Measurements from ENCODE around the gene UBE3B. TPM values are rescaled to one million over a fixed set of nuclear protein-coding genes. Genes with fewer than 3 reads are reported as not detected.
A peak's percentile ranks its signal among the peaks of the same experiment; 100 is the strongest.

Gene UBE3B
- total and polyA plus RNA-seq, 4 donors: 12.9 to 40.2 (median 26.0) TPM

DNA sequence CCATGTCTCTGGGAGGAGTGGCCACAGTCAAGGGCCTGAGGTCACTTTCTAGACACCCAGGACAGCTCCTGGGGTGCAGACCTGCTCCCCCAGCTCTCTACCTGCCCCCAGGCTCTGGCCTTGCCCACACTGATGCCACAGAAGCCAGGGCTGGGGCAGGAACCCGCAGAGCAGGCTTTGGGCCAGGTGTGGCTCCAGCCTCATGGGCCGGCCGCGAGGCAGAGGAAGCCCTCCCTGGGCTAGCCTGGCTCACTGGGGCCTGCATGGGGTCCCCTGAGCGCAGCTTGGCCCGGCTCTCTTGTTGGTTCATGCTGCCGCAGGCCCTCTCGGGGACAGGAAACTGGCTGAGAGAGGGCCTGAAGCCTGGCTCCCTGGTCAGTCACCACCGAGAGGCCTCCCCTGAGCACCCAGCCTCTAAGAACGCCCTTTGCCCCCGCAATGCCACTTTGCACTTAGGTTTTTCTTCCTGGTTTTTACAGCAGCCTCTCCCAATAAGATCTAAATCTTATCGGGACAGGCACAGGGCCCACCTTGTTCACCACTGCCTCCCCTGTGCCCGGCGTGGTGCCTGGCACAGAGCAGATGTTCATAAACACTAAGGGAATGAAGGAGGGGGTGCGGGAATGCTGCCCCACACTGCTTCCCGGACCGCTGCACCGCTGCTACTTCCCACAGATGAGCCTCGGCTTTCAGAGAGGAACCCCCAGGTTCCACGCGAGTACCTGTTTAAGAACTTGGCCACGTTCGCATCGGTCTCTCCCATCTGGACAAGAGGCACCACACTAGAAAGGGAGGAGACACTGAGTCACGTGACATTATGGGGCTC is 81.2 kb downstream of the UBE3B start:
- Histone ChIP-seq H3K9me3 (ENCODE audit: control insufficient read depth, low read length) (no peaks in the 10 kb centered on the region), H3K4me1 (ENCODE audit: control insufficient read depth in 1 of 2, insufficient read depth in 2 of 2, low read length in 2 of 2) (no peaks in the 10 kb centered on the region), H3K4me3 (ENCODE audit: low read length in 2 of 2) (no peak overlapping the region), H3K36me3 (ENCODE audit: control insufficient read depth in 1 of 2, insufficient read depth in 2 of 2, low read length in 1 of 2) (no peaks in the 10 kb centered on the region), H3K27ac (ENCODE audit: low read depth in 1 of 2, low read length in 2 of 2) (no peak overlapping the region), H3K27me3 (ENCODE audit: control insufficient read depth in 1 of 2, insufficient read depth in 2 of 2, low read length in 1 of 2) (no peaks in the 10 kb centered on the region)
- ATAC-seq (ENCODE audit: low FRiP score) (no peak), DNase-seq (peak in 1 of 2 donors; percentile 65)
- 89 to 90% methylated on average over 25 of the region's 25 CpGs for WGBS, 2 donors
- intact Hi-C loops (cut with DNase I): no loop called here

DNA sequence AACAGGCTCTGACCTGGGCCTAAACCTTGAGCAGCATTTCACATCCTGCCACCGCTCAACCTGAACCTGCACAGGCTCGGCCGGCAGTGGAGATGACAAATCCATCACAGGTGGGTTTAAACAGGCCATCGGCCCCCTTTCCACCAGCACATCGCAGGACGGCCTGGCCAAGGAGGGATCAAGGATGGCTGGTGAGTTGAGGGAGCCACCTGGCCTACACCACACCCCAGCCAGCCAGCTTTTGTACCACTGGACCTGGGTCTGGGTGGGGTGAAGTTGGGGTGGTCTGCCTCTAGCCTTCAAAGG is 81.7 kb downstream of the UBE3B start:
- Histone ChIP-seq H3K36me3 (ENCODE audit: control insufficient read depth in 1 of 2, insufficient read depth in 2 of 2, low read length in 1 of 2) (no peaks in the 10 kb centered on the region), H3K4me3 (ENCODE audit: low read length in 2 of 2) (no peak overlapping the region), H3K27me3 (ENCODE audit: control insufficient read depth in 1 of 2, insufficient read depth in 2 of 2, low read length in 1 of 2) (no peaks in the 10 kb centered on the region), H3K4me1 (ENCODE audit: control insufficient read depth in 1 of 2, insufficient read depth in 2 of 2, low read length in 2 of 2) (no peaks in the 10 kb centered on the region), H3K27ac (ENCODE audit: low read depth in 1 of 2, low read length in 2 of 2) (no peak overlapping the region), H3K9me3 (ENCODE audit: control insufficient read depth, low read length) (no peaks in the 10 kb centered on the region)
- intact Hi-C loops (cut with DNase I): no loop called here
- DNase-seq: no peak
- WGBS, 2 donors: 93 to 94% methylated on average over 6 of the region's 6 CpGs
- ATAC-seq (ENCODE audit: low FRiP score): no peak

DNA sequence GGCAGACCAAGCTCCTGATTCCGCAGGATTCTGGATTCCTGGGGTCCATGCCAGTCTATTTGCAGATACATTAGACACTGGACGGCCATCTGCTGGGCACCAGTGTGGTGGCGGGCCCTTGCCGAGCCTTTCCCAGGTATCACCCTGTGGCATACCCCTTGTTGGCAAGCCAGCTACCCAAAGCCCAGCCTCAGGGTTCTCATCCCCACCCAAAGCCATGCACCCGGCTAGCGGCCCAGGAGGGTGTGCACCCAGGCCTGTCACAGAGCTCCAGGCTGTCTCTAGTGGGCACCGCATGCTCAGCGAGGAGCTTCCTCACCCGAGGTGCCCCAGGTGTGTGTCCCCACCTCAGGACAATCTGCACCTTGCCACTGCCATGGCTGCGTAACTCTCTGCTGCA is 82.2 kb downstream of the UBE3B start:
- H3K9me3 ChIP-seq (ENCODE audit: control insufficient read depth, low read length): no peaks in the 10 kb centered on the region

DNA sequence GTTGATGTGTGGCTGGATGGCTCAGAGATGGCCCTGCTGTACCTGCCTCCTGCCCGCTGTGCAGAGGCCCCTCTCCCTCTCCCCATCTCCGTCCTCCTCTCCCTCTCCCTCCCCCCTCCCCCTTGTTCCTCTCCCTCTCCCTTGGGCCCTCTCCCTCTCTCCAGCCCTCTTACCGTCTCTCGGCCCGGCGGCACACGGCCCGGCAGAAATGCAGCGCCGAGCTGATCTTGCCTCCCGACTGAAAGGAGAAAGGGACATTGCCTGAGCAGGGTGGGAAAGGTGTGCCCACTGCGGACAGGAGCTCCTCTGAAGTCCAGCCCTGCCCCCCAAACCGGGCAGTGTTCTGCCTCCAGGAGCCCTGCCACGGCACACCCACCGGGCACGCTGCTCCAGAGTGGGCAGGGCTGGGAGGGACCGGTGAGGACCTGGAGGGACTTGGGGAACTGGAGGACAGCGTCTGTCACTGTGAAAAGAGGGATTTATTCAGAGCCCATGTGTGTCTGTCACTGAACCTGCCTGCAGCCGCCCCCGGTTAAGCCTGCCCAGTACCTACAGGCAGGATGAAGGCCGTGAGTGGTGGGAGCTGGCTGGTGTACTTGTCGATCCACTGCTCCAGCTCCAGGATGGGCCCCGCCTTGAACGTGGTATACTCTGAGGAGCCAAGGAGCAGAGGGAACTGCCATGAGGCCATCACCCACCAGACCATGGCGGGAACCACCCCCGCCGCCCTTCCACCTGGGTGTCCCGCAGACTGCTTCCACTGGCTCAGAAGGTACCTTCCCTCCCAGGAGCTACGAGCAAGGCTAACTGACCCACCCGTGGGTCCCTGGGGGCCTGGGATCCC is 83.7 kb downstream of the UBE3B start:
- no peak overlapping the region for H3K4me3 ChIP-seq (ENCODE audit: low read length in 2 of 2)
- no peak for ATAC-seq (ENCODE audit: low FRiP score)
- intact Hi-C loops (cut with DNase I): no loop called here
- H3K27me3 ChIP-seq (ENCODE audit: control insufficient read depth in 1 of 2, insufficient read depth in 2 of 2, low read length in 1 of 2): no peaks in the 10 kb centered on the region
- no peaks in the 10 kb centered on the region for H3K36me3 ChIP-seq (ENCODE audit: control insufficient read depth in 1 of 2, insufficient read depth in 2 of 2, low read length in 1 of 2)
- WGBS, 2 donors: 87 to 88% methylated on average over 30 of the region's 30 CpGs
- H3K9me3 ChIP-seq (ENCODE audit: control insufficient read depth, low read length): no peaks in the 10 kb centered on the region
- H3K4me1 ChIP-seq (ENCODE audit: control insufficient read depth in 1 of 2, insufficient read depth in 2 of 2, low read length in 2 of 2): no peaks in the 10 kb centered on the region
- H3K27ac ChIP-seq (ENCODE audit: low read depth in 1 of 2, low read length in 2 of 2): no peak overlapping the region
- peak in 1 of 2 donors; percentile 67 for DNase-seq

More for the DNA sequence above, 82.2 kb downstream of the UBE3B start:
- intact Hi-C loops (cut with DNase I): no loop called here
- no peaks in the 10 kb centered on the region for H3K4me1 ChIP-seq (ENCODE audit: control insufficient read depth in 1 of 2, insufficient read depth in 2 of 2, low read length in 2 of 2)
- no peak overlapping the region for H3K27ac ChIP-seq (ENCODE audit: low read depth in 1 of 2, low read length in 2 of 2)
- H3K27me3 ChIP-seq (ENCODE audit: control insufficient read depth in 1 of 2, insufficient read depth in 2 of 2, low read length in 1 of 2): no peaks in the 10 kb centered on the region
- ATAC-seq (ENCODE audit: low FRiP score) (no peak), DNase-seq (peak in 1 of 2 donors; percentile 61)
- no peak overlapping the region for H3K4me3 ChIP-seq (ENCODE audit: low read length in 2 of 2)
- no peaks in the 10 kb centered on the region for H3K36me3 ChIP-seq (ENCODE audit: control insufficient read depth in 1 of 2, insufficient read depth in 2 of 2, low read length in 1 of 2)
- 92 to 95% methylated on average over 10 of the region's 10 CpGs for WGBS, 2 donors

DNA sequence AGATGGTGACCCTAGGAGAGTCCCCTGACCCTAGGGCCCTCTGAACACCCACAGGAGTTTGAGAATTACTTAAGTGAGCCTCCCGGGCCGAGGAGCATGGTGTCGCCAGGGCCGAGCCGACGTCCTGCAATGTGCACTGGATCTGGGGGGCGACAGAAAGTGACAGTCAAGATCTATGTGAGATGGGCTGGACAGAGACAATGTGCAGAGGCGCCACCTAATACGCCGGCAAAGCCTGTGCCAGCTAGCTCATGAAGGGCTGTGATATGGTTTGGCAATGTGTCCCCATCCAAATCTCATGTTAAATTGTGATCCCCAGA is 84.2 kb downstream of the UBE3B start:
- no peaks in the 10 kb centered on the region for H3K4me1 ChIP-seq (ENCODE audit: control insufficient read depth in 1 of 2, insufficient read depth in 2 of 2, low read length in 2 of 2)
- DNase-seq (peak in 1 of 2 donors; percentile 39), ATAC-seq (ENCODE audit: low FRiP score) (no peak)
- H3K9me3 ChIP-seq (ENCODE audit: control insufficient read depth, low read length): no peaks in the 10 kb centered on the region
- no peaks in the 10 kb centered on the region for H3K27me3 ChIP-seq (ENCODE audit: control insufficient read depth in 1 of 2, insufficient read depth in 2 of 2, low read length in 1 of 2)
- H3K4me3 ChIP-seq (ENCODE audit: low read length in 2 of 2): no peak overlapping the region
- H3K36me3 ChIP-seq (ENCODE audit: control insufficient read depth in 1 of 2, insufficient read depth in 2 of 2, low read length in 1 of 2): peaks cover 0 to 3% of the 10 kb centered on the region in 2 donors
- H3K27ac ChIP-seq (ENCODE audit: low read depth in 1 of 2, low read length in 2 of 2): no peak overlapping the region
- WGBS, 2 donors: 94 to 95% methylated on average over 10 of the region's 10 CpGs
- intact Hi-C loops (cut with DNase I): no loop called here

DNA sequence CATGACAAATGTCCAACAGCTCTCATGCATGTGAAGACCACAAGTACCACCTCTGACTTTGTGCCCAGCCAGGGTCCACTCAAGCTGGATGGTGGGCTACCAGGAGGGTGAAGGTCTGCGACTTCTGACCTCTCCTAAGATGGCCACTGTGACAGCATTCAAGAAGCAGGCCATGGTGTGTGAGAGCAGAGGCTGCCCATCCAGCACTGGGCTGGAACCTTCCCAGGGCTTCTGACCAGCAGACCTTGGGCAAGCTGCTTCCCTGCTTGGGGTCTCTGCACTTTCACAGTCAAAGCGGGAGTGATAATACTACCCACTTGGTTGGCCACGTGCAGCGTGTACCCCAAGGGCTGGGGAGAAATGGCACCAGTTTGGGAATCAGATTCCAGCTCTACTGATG is 85.4 kb downstream of the UBE3B start:
- no peaks in the 10 kb centered on the region for H3K9me3 ChIP-seq (ENCODE audit: control insufficient read depth, low read length)
- ATAC-seq (ENCODE audit: low FRiP score) (no peak), DNase-seq (peak in 1 of 2 donors; percentile 37)
- no peaks in the 10 kb centered on the region for H3K4me1 ChIP-seq (ENCODE audit: control insufficient read depth in 1 of 2, insufficient read depth in 2 of 2, low read length in 2 of 2)
- 85 to 89% methylated on average over 4 of the region's 4 CpGs for WGBS, 2 donors
- no peaks in the 10 kb centered on the region for H3K27me3 ChIP-seq (ENCODE audit: control insufficient read depth in 1 of 2, insufficient read depth in 2 of 2, low read length in 1 of 2)
- intact Hi-C loops (cut with DNase I): no loop called here
- no peak overlapping the region for H3K27ac ChIP-seq (ENCODE audit: low read depth in 1 of 2, low read length in 2 of 2)
- peaks cover 0 to 4% of the 10 kb centered on the region in 2 donors for H3K36me3 ChIP-seq (ENCODE audit: control insufficient read depth in 1 of 2, insufficient read depth in 2 of 2, low read length in 1 of 2)
- no peak overlapping the region for H3K4me3 ChIP-seq (ENCODE audit: low read length in 2 of 2)

DNA sequence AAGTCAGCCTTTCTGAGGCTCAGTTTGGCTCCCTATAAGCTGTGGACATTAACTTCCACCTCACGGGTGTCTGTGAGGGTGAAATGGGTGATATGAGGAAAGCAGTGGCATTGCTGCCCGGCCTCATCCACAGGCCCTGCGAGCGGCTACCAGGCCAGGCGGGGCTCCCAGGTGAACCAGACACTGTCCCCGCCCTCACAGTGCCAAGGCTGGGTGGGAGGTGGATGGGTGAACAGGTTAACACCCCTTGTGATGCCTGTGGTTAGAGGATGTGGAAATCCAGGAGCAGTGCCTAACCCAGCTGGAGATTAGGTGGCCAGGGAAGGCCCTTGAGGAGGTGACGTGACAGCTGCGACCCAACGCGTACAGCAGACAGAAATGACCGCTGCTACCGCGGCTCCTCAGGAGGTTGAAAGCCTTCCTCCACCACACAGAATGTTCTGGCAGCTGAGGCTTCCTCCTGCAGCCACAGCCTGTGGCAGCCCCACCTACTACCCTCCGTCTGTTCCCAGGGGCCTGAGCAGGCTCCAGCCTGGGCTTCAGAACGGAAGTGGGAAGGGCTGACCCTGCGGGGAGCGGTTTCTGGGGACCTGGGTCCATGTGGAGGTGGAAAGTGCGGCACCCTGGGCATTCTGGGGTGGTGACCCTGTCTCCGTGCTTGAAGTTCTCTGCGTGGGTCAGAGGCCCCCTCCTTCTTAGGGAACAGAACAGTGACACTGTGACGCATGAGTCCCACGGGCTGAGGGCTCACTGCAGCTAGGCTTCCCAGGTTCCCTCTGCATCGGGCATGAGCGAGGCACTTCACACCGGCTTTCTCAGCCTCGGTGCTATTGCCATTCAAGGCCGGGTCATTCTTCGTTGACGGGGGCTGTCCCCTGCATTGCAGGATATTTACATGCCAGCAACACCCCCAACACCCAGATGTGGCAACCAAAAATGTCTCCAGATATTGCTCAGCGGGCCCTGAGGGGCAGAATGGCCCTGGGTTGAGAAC is 86.2 kb downstream of the UBE3B start:
- WGBS, 2 donors: 77 to 82% methylated on average over 27 to 30 of the region's 30 CpGs
- ATAC-seq (ENCODE audit: low FRiP score) (no peak), DNase-seq (peak in 1 of 2 donors; percentile 45)
- H3K36me3 ChIP-seq (ENCODE audit: control insufficient read depth in 1 of 2, insufficient read depth in 2 of 2, low read length in 1 of 2): peaks cover 0 to 8% of the 10 kb centered on the region in 2 donors
- H3K27me3 ChIP-seq (ENCODE audit: control insufficient read depth in 1 of 2, insufficient read depth in 2 of 2, low read length in 1 of 2): no peaks in the 10 kb centered on the region
- no peaks in the 10 kb centered on the region for H3K9me3 ChIP-seq (ENCODE audit: control insufficient read depth, low read length)
- no peaks in the 10 kb centered on the region for H3K4me1 ChIP-seq (ENCODE audit: control insufficient read depth in 1 of 2, insufficient read depth in 2 of 2, low read length in 2 of 2)
- intact Hi-C loops (cut with DNase I): no loop called here
- H3K27ac ChIP-seq (ENCODE audit: low read depth in 1 of 2, low read length in 2 of 2): no peak overlapping the region
- no peak overlapping the region for H3K4me3 ChIP-seq (ENCODE audit: low read length in 2 of 2)

DNA sequence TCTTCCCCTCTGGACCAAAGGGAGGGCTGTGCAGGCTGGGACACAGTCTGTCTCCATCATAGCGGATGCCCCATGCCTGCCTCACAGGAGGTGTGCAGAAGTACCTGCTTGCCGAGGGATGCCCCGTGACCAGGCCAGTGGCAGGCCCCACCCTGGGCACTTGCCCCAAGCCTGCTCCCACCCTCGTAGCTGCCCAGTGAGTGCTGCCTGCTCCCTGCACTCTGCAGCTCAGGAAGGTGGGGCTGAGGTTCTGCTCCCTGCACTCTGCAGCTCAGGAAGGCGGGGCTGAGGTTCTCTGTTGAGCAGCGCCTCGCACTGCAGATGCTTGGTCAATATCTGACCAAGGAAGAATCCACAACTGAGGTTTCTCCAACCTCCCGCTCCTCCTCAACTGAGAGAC is 89.0 kb downstream of the UBE3B start:
- ATAC-seq (ENCODE audit: low FRiP score) (no peak), DNase-seq (peak in 1 of 2 donors; percentile 20)
- 91 to 92% methylated on average over 8 of the region's 8 CpGs for WGBS, 2 donors
- Histone ChIP-seq H3K9me3 (ENCODE audit: control insufficient read depth, low read length) (no peaks in the 10 kb centered on the region), H3K27me3 (ENCODE audit: control insufficient read depth in 1 of 2, insufficient read depth in 2 of 2, low read length in 1 of 2) (no peaks in the 10 kb centered on the region), H3K4me3 (ENCODE audit: low read length in 2 of 2) (no peak overlapping the region), H3K4me1 (ENCODE audit: control insufficient read depth in 1 of 2, insufficient read depth in 2 of 2, low read length in 2 of 2) (no peaks in the 10 kb centered on the region), H3K36me3 (ENCODE audit: control insufficient read depth in 1 of 2, insufficient read depth in 2 of 2, low read length in 1 of 2) (peaks cover 0 to 8% of the 10 kb centered on the region in 2 donors), H3K27ac (ENCODE audit: low read depth in 1 of 2, low read length in 2 of 2) (no peak overlapping the region)
- intact Hi-C loops (cut with DNase I): no loop called here

Data from aorta (tissue), 5 donors.